ENCODE measurements around the gene USP53.

USP53 gene

DNA sequence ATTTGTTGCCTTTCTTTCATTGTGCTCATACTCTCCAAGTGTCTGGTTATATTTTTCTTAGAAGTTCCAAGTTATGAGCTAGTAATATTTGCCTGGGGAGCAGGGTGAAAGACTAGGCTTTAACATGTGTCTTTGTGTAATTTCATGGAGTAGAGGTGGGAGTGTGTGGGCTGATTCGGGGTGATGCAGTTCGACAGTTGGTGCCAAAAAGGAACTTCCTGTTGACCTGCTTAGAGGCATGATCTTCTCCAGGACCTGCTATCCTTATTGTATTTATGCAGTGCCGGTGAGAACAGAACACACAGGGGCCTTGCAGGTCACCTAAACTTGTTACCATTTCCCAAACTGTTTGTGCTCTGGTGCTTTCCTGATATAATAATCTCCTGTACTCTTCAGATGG, 21.2 kb downstream of the USP53 start:
- H3K36me3 ChIP-seq (ENCODE audit: low read length) = no peaks in the 10 kb centered on the region
- TF ChIP-seq, protein P1, sequence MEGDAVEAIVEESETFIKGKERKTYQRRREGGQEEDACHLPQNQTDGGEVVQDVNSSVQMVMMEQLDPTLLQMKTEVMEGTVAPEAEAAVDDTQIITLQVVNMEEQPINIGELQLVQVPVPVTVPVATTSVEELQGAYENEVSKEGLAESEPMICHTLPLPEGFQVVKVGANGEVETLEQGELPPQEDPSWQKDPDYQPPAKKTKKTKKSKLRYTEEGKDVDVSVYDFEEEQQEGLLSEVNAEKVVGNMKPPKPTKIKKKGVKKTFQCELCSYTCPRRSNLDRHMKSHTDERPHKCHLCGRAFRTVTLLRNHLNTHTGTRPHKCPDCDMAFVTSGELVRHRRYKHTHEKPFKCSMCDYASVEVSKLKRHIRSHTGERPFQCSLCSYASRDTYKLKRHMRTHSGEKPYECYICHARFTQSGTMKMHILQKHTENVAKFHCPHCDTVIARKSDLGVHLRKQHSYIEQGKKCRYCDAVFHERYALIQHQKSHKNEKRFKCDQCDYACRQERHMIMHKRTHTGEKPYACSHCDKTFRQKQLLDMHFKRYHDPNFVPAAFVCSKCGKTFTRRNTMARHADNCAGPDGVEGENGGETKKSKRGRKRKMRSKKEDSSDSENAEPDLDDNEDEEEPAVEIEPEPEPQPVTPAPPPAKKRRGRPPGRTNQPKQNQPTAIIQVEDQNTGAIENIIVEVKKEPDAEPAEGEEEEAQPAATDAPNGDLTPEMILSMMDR (IDR thresholded peaks at IDR 0.05; ENCODE audit: insufficient read depth, low read length, poor library complexity, severe bottlenecking) = no peak
- TF ChIP-seq EZH2phosphoT487 (conservative IDR thresholded peaks at IDR 0.05; ENCODE audit: low read length) = no peak
- H4K20me1 ChIP-seq (ENCODE audit: low read depth, low read length) = no peaks in the 10 kb centered on the region
- H3K4me3 ChIP-seq (ENCODE audit: insufficient read depth, low read length, poor library complexity, severe bottlenecking) = no peak overlapping the region
- H3K4me2 ChIP-seq (ENCODE audit: low read depth, low read length, poor library complexity, severe bottlenecking) = peak overlapping the region; percentile 22
- H2AFZ ChIP-seq (ENCODE audit: low read depth, low read length, severe bottlenecking) = no peak overlapping the region
- no peaks in the 10 kb centered on the region for H3K27me3 ChIP-seq (ENCODE audit: low read length)
- H3K79me2 ChIP-seq (ENCODE audit: insufficient read depth, low read length) = no peaks in the 10 kb centered on the region
- no peak overlapping the region for H3K27ac ChIP-seq (ENCODE audit: low read depth, low read length)
- no peaks in the 10 kb centered on the region for H3K9me2 ChIP-seq (replicated peaks; ENCODE audit: insufficient read depth, low read length)
- H3K9ac ChIP-seq (ENCODE audit: low read length) = no peak overlapping the region
- H3K9me3 ChIP-seq (ENCODE audit: insufficient read depth, low read length) = no peaks in the 10 kb centered on the region
- H3F3A ChIP-seq (ENCODE audit: insufficient read depth) = no peaks in the 10 kb centered on the region

DNA sequence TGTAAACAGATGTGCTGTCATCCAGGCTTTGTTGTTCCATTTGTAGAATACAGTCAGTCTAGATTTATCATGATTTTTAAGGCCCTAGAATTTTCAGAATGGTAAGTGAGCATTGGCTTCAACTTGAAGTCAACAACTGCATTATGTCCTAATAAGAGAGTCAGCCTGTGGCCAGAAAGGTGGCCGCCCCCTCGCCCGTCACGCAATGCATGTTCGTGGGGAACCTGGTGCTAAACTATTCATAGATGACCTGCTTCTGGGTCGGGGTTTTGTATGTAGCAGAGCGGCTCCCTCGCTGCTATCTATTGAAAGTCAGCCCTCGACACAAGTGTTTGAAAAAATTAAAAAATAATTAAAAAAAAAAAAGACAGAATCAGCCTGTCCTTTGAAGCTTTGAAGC, 24.7 kb downstream of the USP53 start:
- no peaks in the 10 kb centered on the region for H3K27me3 ChIP-seq (ENCODE audit: low read length)
- H3K36me3 ChIP-seq (ENCODE audit: low read length) = no peaks in the 10 kb centered on the region
- H3K9ac ChIP-seq (ENCODE audit: low read length) = no peak overlapping the region
- no peak overlapping the region for H2AFZ ChIP-seq (ENCODE audit: low read depth, low read length, severe bottlenecking)
- TF ChIP-seq EZH2phosphoT487 (conservative IDR thresholded peaks at IDR 0.05; ENCODE audit: low read length) = no peak
- TF ChIP-seq, protein P1 (IDR thresholded peaks at IDR 0.05; ENCODE audit: insufficient read depth, low read length, poor library complexity, severe bottlenecking) = no peak
- no peaks in the 10 kb centered on the region for H3F3A ChIP-seq (ENCODE audit: insufficient read depth)
- no peaks in the 10 kb centered on the region for H4K20me1 ChIP-seq (ENCODE audit: low read depth, low read length)
- no peak overlapping the region for H3K4me2 ChIP-seq (ENCODE audit: low read depth, low read length, poor library complexity, severe bottlenecking)
- no peaks in the 10 kb centered on the region for H3K9me2 ChIP-seq (replicated peaks; ENCODE audit: insufficient read depth, low read length)
- no peaks in the 10 kb centered on the region for H3K9me3 ChIP-seq (ENCODE audit: insufficient read depth, low read length)
- no peaks in the 10 kb centered on the region for H3K79me2 ChIP-seq (ENCODE audit: insufficient read depth, low read length)
- H3K4me3 ChIP-seq (ENCODE audit: insufficient read depth, low read length, poor library complexity, severe bottlenecking) = no peak overlapping the region
- H3K27ac ChIP-seq (ENCODE audit: low read depth, low read length) = no peak overlapping the region

DNA sequence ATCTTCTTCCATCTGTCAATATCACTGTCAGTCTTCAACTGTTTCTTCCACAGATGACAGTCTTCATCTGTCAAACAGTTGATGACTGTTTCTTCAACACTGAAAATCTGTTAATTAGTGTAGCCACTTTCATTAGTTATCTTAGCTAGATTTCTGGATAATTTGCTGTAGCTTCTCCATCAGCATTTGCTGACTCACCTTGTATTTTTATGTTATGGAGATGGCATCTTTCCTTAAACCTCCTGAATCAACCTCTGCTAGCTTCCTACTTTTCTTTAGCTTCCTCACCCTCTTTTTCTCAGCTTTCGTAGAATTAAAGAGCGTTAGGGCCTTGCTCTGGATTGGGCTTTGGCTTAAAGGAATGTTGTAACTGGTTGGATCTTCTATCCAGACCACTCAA, 25.1 kb downstream of the USP53 start:
- no peak overlapping the region for H2AFZ ChIP-seq (ENCODE audit: low read depth, low read length, severe bottlenecking)
- H3K9ac ChIP-seq (ENCODE audit: low read length) = no peak overlapping the region
- no peaks in the 10 kb centered on the region for H3K9me2 ChIP-seq (replicated peaks; ENCODE audit: insufficient read depth, low read length)
- no peaks in the 10 kb centered on the region for H3K36me3 ChIP-seq (ENCODE audit: low read length)
- H3K27ac ChIP-seq (ENCODE audit: low read depth, low read length) = no peak overlapping the region
- no peak overlapping the region for H3K4me2 ChIP-seq (ENCODE audit: low read depth, low read length, poor library complexity, severe bottlenecking)
- H4K20me1 ChIP-seq (ENCODE audit: low read depth, low read length) = no peaks in the 10 kb centered on the region
- no peak overlapping the region for H3K4me3 ChIP-seq (ENCODE audit: insufficient read depth, low read length, poor library complexity, severe bottlenecking)
- no peaks in the 10 kb centered on the region for H3K79me2 ChIP-seq (ENCODE audit: insufficient read depth, low read length)
- no peaks in the 10 kb centered on the region for H3K27me3 ChIP-seq (ENCODE audit: low read length)
- H3F3A ChIP-seq (ENCODE audit: insufficient read depth) = no peaks in the 10 kb centered on the region
- H3K9me3 ChIP-seq (ENCODE audit: insufficient read depth, low read length) = no peaks in the 10 kb centered on the region
- TF ChIP-seq, protein P1 (IDR thresholded peaks at IDR 0.05; ENCODE audit: insufficient read depth, low read length, poor library complexity, severe bottlenecking) = no peak
- TF ChIP-seq EZH2phosphoT487 (conservative IDR thresholded peaks at IDR 0.05; ENCODE audit: low read length) = no peak

All from SU-DHL-6 (cell line).